Measurements from ENCODE around the gene PLEKHA8. TPM values are rescaled to one million over a fixed set of nuclear protein-coding genes. Genes with fewer than 3 reads are reported as not detected.

Gene PLEKHA8
- total and polyA plus RNA-seq, 2 of the 8 experiments (the other 6 are each of a cell fraction or from before 2014, with no cell fraction given) = 10.7 to 44.0 TPM

DNA sequence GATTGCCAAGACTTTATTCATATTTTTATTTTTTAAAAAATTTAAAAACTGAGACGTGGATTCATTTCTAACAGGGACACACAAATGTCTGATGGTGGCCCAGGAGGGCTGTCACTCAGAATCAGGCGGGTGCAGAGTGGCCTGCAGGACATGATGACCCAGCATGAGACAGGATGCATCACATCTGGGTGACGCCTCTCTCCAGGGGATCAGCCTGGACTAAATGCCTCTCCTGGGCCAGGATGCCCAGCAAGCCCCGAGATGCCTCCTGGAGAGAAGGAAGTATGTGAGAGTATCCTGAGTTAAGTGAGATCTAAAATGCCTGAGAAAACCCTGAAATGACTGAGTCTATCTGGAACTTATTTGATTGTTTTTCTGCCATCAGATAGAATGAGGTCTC lies 89.7 kb downstream of the PLEKHA8 start:
- no peak overlapping the region for H2BK12ac ChIP-seq (ENCODE audit: low read depth, low read length)
- H3K4me3 ChIP-seq (ENCODE audit: extremely low read depth in 1 of 4, insufficient read depth in 2 of 4, low read depth in 3 of 4, low read length in 4 of 4) = no peak overlapping the region
- H3K4me1 ChIP-seq (replicated peaks in 1 of 4; ENCODE audit: control insufficient read depth in 3 of 4, insufficient read depth in 4 of 4, low read length in 3 of 4) = no peaks in the 10 kb centered on the region; a peak in 1 of 7 replicates
- no peak overlapping the region for H2AK5ac ChIP-seq (ENCODE audit: low read depth, low read length)
- FAIRE-seq (no peak), DNase-seq (ENCODE audit: low read depth in 1 of 2, low spot score in 2 of 2) (no peak)
- H3K79me1 ChIP-seq (ENCODE audit: low read depth, low read length) = no peaks in the 10 kb centered on the region
- no peak overlapping the region for H3K14ac ChIP-seq (ENCODE audit: insufficient read length)
- H2BK120ac ChIP-seq (replicated peaks; ENCODE audit: low read depth, low read length) = no peak overlapping the region
- no peak overlapping the region for H2BK15ac ChIP-seq (ENCODE audit: low read length)
- H3K4me2 ChIP-seq (ENCODE audit: insufficient read depth in 1 of 2, low read depth in 2 of 2, low read length in 2 of 2) = no peak overlapping the region
- whole genome bisulfite sequencing, 2 experiments (ENCODE audit: extremely low coverage in 1 of 2, insufficient coverage in 1 of 2, insufficient read length in 1 of 2, insufficient replicate concordance in 2 of 2, low coverage in 1 of 2, low lambda C conversion rate in 2 of 2, missing lambda C conversion rate in 1 of 2) = 86% methylated on average over 4 of the region's 4 CpGs; no CpG with 5 or more reads in 1 of the 2 experiments
- H3K27me3 ChIP-seq (replicated peaks in 1 of 4; ENCODE audit: control insufficient read depth in 3 of 4, extremely low read depth in 1 of 4, insufficient read depth in 3 of 4, low read length in 3 of 4) = no peaks in the 10 kb centered on the region
- no peak overlapping the region for H3K23ac ChIP-seq (ENCODE audit: insufficient read length)
- POLR2A ChIA-PET (ENCODE audit: partially characterized antibody) = interaction anchor here (1.3 kb wide), 1 partner anchor 16 kb away, joined by 4 read pairs; no protein-coding TSS in a partner anchor
- H4K91ac ChIP-seq (replicated peaks; ENCODE audit: insufficient read length, low read length) = no peak overlapping the region
- no peak overlapping the region for H2BK20ac ChIP-seq (ENCODE audit: low read length)
- no peak overlapping the region for H2BK5ac ChIP-seq (ENCODE audit: low read depth, low read length)
- H3K79me2 ChIP-seq (ENCODE audit: control insufficient read depth in 1 of 2, insufficient read depth in 2 of 2, low read length in 2 of 2) = no peaks in the 10 kb centered on the region
- peaks cover 0 to 4% (median 0%) of the 10 kb centered on the region in 4 experiments; a peak in 1 of 8 replicates for H3K36me3 ChIP-seq (ENCODE audit: control insufficient read depth in 2 of 4, insufficient read depth in 4 of 4, low read length in 3 of 4)
- H4K20me1 ChIP-seq (replicated peaks in 1 of 2; ENCODE audit: control insufficient read depth in 1 of 2, insufficient read depth in 2 of 2, low read length in 2 of 2) = peaks cover 0 to 5% of the 10 kb centered on the region in 2 experiments
- TF ChIP-seq BCL11A (IDR thresholded peaks at IDR 0.05; ENCODE audit: low read depth in 2 of 2, low read length in 2 of 2) (no peak), MAFK (IDR thresholded peaks at IDR 0.05; ENCODE audit: low read depth, low read length) (no peak), POU5F1 (IDR thresholded peaks at IDR 0.05; ENCODE audit: low read depth, low read length) (no peak), JUND (IDR thresholded peaks at IDR 0.05; ENCODE audit: low read length) (no peak), RBBP5 (IDR thresholded peaks at IDR 0.05; ENCODE audit: borderline replicate concordance, low read depth, low read length) (no peak), CHD1 (IDR thresholded peaks at IDR 0.05; ENCODE audit: low read depth, low read length) (no peak), BACH1 (IDR thresholded peaks at IDR 0.05; ENCODE audit: low read length) (no peak), TBP (IDR thresholded peaks at IDR 0.05; ENCODE audit: low read depth, low read length) (no peak), TEAD4 (IDR thresholded peaks at IDR 0.05; ENCODE audit: low read depth, low read length) (no peak), CBX5 (IDR thresholded peaks at IDR 0.05; ENCODE audit: low read depth, low read length) (no peak), SRF (IDR thresholded peaks at IDR 0.05; ENCODE audit: low read depth, low read length) (no peak), SIX5 (IDR thresholded peaks at IDR 0.05; ENCODE audit: low read depth, low read length) (no peak)
- H2AFZ ChIP-seq (ENCODE audit: low read length) = no peak overlapping the region
- no peak overlapping the region for H3K4ac ChIP-seq (replicated peaks; ENCODE audit: insufficient read length, low read depth, low read length)
- CTCF ChIA-PET (ENCODE audit: partially characterized antibody) = interaction anchor here (1.0 kb wide), 1 partner anchor 15 kb away, joined by 3 read pairs; no protein-coding TSS in a partner anchor
- no peak overlapping the region for H4K8ac ChIP-seq (ENCODE audit: extremely low read depth, insufficient read depth, low read length)
- peaks cover 4 to 15% of the 10 kb centered on the region in 2 experiments for H3K9me3 ChIP-seq (ENCODE audit: insufficient read depth in 2 of 2, low read depth in 1 of 2, low read length in 1 of 2)
- no peak overlapping the region for H3K18ac ChIP-seq (ENCODE audit: extremely low read depth, low read length)
- no peak overlapping the region for H4K5ac ChIP-seq (ENCODE audit: insufficient read length, low read depth, low read length)
- no peak overlapping the region for H3K27ac ChIP-seq (ENCODE audit: low read depth, low read length)
- no peaks in the 10 kb centered on the region for H3K23me2 ChIP-seq (ENCODE audit: low read depth, low read length)
- no peak overlapping the region for H3K9ac ChIP-seq (replicated peaks in 1 of 4; ENCODE audit: extremely low read depth in 1 of 4, low read depth in 3 of 4, low read length in 3 of 4)
- H3K56ac ChIP-seq (replicated peaks; ENCODE audit: insufficient read length, low read depth, low read length) = no peak overlapping the region
